Measurements from ENCODE around the gene NBPF12.
"Not testable (repeated sequence)": the region's sequence is repeated elsewhere in the genome, so short reads cannot be mapped to it uniquely, and the experiment has no call there.

Gene NBPF12

GRCh38 chr1:147026975-147027374, 88.9 kb downstream of the NBPF12 start:
- H3K9me3 ChIP-seq (ENCODE audit: control insufficient read depth, insufficient read depth, low read depth, low read length); H3K4me3 ChIP-seq (ENCODE audit: low read depth, low read length); H3K27ac ChIP-seq (ENCODE audit: extremely low read depth, low read depth, low read length); CTCF ChIA-PET; POLR2A ChIA-PET; H3K4me1 ChIP-seq (ENCODE audit: control insufficient read depth, insufficient read depth, low read length); H3K36me3 ChIP-seq (ENCODE audit: control insufficient read depth in 2 of 2, insufficient read depth in 1 of 2, low read length in 2 of 2): not testable (repeated sequence)

- POLR2A ChIA-PET = not testable (repeated sequence)
These were observed 92.0 kb downstream of the NBPF12 start for GRCh38 chr1:147030066-147030653.

GRCh38 chr1:147039916-147040315, 101.8 kb downstream of the NBPF12 start:
- H3K36me3 ChIP-seq (ENCODE audit: control insufficient read depth in 2 of 2, insufficient read depth in 1 of 2, low read length in 2 of 2) = no peaks in the 10 kb centered on the region
- H3K4me3 ChIP-seq (ENCODE audit: low read depth, low read length) = no peak overlapping the region
- CTCF ChIA-PET = no interaction called here
- no peak for TF ChIP-seq ZNF114 (tag by site-specific recombination; IDR thresholded peaks at IDR 0.05)
- TF ChIP-seq ZNF544 (tag by site-specific recombination; IDR thresholded peaks at IDR 0.05) = no peak
- TF ChIP-seq ZNF621 (tag by site-specific recombination; IDR thresholded peaks at IDR 0.05) = no peak
- no peak for TF ChIP-seq ZNF623 (tag by site-specific recombination; IDR thresholded peaks at IDR 0.05)
- no peak for TF ChIP-seq GLIS2 (tag by site-specific recombination; IDR thresholded peaks at IDR 0.05)
- POLR2A ChIA-PET = no interaction called here
- H3K27ac ChIP-seq (ENCODE audit: extremely low read depth, low read depth, low read length) = no peak overlapping the region
- no peaks in the 10 kb centered on the region for H3K4me1 ChIP-seq (ENCODE audit: control insufficient read depth, insufficient read depth, low read length)
- H3K9me3 ChIP-seq (ENCODE audit: control insufficient read depth, insufficient read depth, low read depth, low read length) = no peaks in the 10 kb centered on the region

More at GRCh38 chr1:147030066-147030653, 92.0 kb downstream of the NBPF12 start:
- H3K4me1 ChIP-seq (ENCODE audit: control insufficient read depth, insufficient read depth, low read length); H3K9me3 ChIP-seq (ENCODE audit: control insufficient read depth, insufficient read depth, low read depth, low read length); H3K36me3 ChIP-seq (ENCODE audit: control insufficient read depth in 2 of 2, insufficient read depth in 1 of 2, low read length in 2 of 2); CTCF ChIA-PET; H3K4me3 ChIP-seq (ENCODE audit: low read depth, low read length); H3K27ac ChIP-seq (ENCODE audit: extremely low read depth, low read depth, low read length): not testable (repeated sequence)

- H3K4me1 ChIP-seq (ENCODE audit: control insufficient read depth, insufficient read depth, low read length); H3K9me3 ChIP-seq (ENCODE audit: control insufficient read depth, insufficient read depth, low read depth, low read length); H3K27ac ChIP-seq (ENCODE audit: extremely low read depth, low read depth, low read length); H3K36me3 ChIP-seq (ENCODE audit: control insufficient read depth in 2 of 2, insufficient read depth in 1 of 2, low read length in 2 of 2); H3K4me3 ChIP-seq (ENCODE audit: low read depth, low read length); POLR2A ChIA-PET: not testable (repeated sequence)
- CTCF ChIA-PET = interaction anchor here (0.7 kb wide), 2 partner anchors 438 to 596 kb away, joined by 4 read pairs; no protein-coding TSS in a partner anchor
These were observed 104.8 kb downstream of the NBPF12 start for GRCh38 chr1:147042891-147043290.

GRCh38 chr1:147044511-147044910, 106.4 kb downstream of the NBPF12 start:
- H3K27ac ChIP-seq (ENCODE audit: extremely low read depth, low read depth, low read length); H3K4me1 ChIP-seq (ENCODE audit: control insufficient read depth, insufficient read depth, low read length); H3K36me3 ChIP-seq (ENCODE audit: control insufficient read depth in 2 of 2, insufficient read depth in 1 of 2, low read length in 2 of 2); H3K4me3 ChIP-seq (ENCODE audit: low read depth, low read length); CTCF ChIA-PET; POLR2A ChIA-PET; H3K9me3 ChIP-seq (ENCODE audit: control insufficient read depth, insufficient read depth, low read depth, low read length): not testable (repeated sequence)

Measured in HEK293 (cell line).